ENCODE data around the gene CYCS. TPM values are rescaled to one million over a fixed set of nuclear protein-coding genes. Genes with fewer than 3 reads are reported as not detected.
"Not testable (repeated sequence)": the region's sequence is repeated elsewhere in the genome, so short reads cannot be mapped to it uniquely, and the experiment has no call there.

CYCS gene
- total RNA-seq, 1 donor: 59.9 TPM

- Histone ChIP-seq H3K4me1 (ENCODE audit: insufficient read depth, low read length) (peaks cover 5% of the 10 kb centered on the region), H3K4me3 (ENCODE audit: low read length) (no peak overlapping the region), H3K27me3 (ENCODE audit: insufficient read depth, low read length) (no peaks in the 10 kb centered on the region), H3K9me3 (ENCODE audit: low read depth, low read length) (no peaks in the 10 kb centered on the region)
Measured at GRCh38 chr7:25098096-25099046, 26.7 kb downstream of the CYCS start.

- Histone ChIP-seq H3K27me3 (ENCODE audit: insufficient read depth, low read length) (no peaks in the 10 kb centered on the region), H3K4me3 (ENCODE audit: low read length) (no peak overlapping the region), H3K4me1 (ENCODE audit: insufficient read depth, low read length) (peaks cover 7% of the 10 kb centered on the region), H3K9me3 (ENCODE audit: low read depth, low read length) (no peaks in the 10 kb centered on the region)
Measured at GRCh38 chr7:25095516-25096345, 29.3 kb downstream of the CYCS start.

- peaks cover 7% of the 10 kb centered on the region for H3K4me1 ChIP-seq (ENCODE audit: insufficient read depth, low read length)
- no peaks in the 10 kb centered on the region for H3K27me3 ChIP-seq (ENCODE audit: insufficient read depth, low read length)
- no peaks in the 10 kb centered on the region for H3K9me3 ChIP-seq (ENCODE audit: low read depth, low read length)
- H3K4me3 ChIP-seq (ENCODE audit: low read length): no peak overlapping the region
Measured at GRCh38 chr7:25093268-25093826, 31.7 kb downstream of the CYCS start.

GRCh38 chr7:25091779-25092178 lies 33.3 kb downstream of the CYCS start:
- H3K9me3 ChIP-seq (ENCODE audit: low read depth, low read length): no peaks in the 10 kb centered on the region
- H3K27me3 ChIP-seq (ENCODE audit: insufficient read depth, low read length): no peaks in the 10 kb centered on the region
- no peak overlapping the region for H3K4me3 ChIP-seq (ENCODE audit: low read length)
- peaks cover 17% of the 10 kb centered on the region for H3K4me1 ChIP-seq (ENCODE audit: insufficient read depth, low read length)

- H3K27me3 ChIP-seq (ENCODE audit: insufficient read depth, low read length): no peaks in the 10 kb centered on the region
Measured at GRCh38 chr7:25091176-25091575, 33.9 kb downstream of the CYCS start.

GRCh38 chr7:25090374-25090773 lies 34.7 kb downstream of the CYCS start:
- Histone ChIP-seq H3K27me3 (ENCODE audit: insufficient read depth, low read length) (no peaks in the 10 kb centered on the region), H3K4me3 (ENCODE audit: low read length) (no peak overlapping the region), H3K9me3 (ENCODE audit: low read depth, low read length) (no peaks in the 10 kb centered on the region), H3K4me1 (ENCODE audit: insufficient read depth, low read length) (peaks cover 17% of the 10 kb centered on the region)

More at GRCh38 chr7:25091176-25091575, 33.9 kb downstream of the CYCS start:
- peaks cover 17% of the 10 kb centered on the region for H3K4me1 ChIP-seq (ENCODE audit: insufficient read depth, low read length)
- no peaks in the 10 kb centered on the region for H3K9me3 ChIP-seq (ENCODE audit: low read depth, low read length)
- no peak overlapping the region for H3K4me3 ChIP-seq (ENCODE audit: low read length)

- Histone ChIP-seq H3K4me1 (ENCODE audit: insufficient read depth, low read length) (peaks cover 10% of the 10 kb centered on the region), H3K9me3 (ENCODE audit: low read depth, low read length) (no peaks in the 10 kb centered on the region), H3K27me3 (ENCODE audit: insufficient read depth, low read length) (no peaks in the 10 kb centered on the region), H3K4me3 (ENCODE audit: low read length) (no peak overlapping the region)
Measured at GRCh38 chr7:25087855-25088254, 37.2 kb downstream of the CYCS start.

GRCh38 chr7:25084821-25085220 lies 40.2 kb downstream of the CYCS start:
- Histone ChIP-seq H3K27me3 (ENCODE audit: insufficient read depth, low read length) (no peaks in the 10 kb centered on the region), H3K4me1 (ENCODE audit: insufficient read depth, low read length) (peaks cover 10% of the 10 kb centered on the region), H3K9me3 (ENCODE audit: low read depth, low read length) (no peaks in the 10 kb centered on the region), H3K4me3 (ENCODE audit: low read length) (no peak overlapping the region)

- Histone ChIP-seq H3K9me3 (ENCODE audit: low read depth, low read length) (no peaks in the 10 kb centered on the region), H3K27me3 (ENCODE audit: insufficient read depth, low read length) (no peaks in the 10 kb centered on the region), H3K4me3 (ENCODE audit: low read length) (no peak overlapping the region), H3K4me1 (ENCODE audit: insufficient read depth, low read length) (peaks cover 9% of the 10 kb centered on the region)
Measured at GRCh38 chr7:25083201-25083600, 41.9 kb downstream of the CYCS start.

GRCh38 chr7:25082041-25082440 lies 43.0 kb downstream of the CYCS start:
- not testable (repeated sequence) for H3K4me1 ChIP-seq (ENCODE audit: insufficient read depth, low read length); H3K9me3 ChIP-seq (ENCODE audit: low read depth, low read length); H3K4me3 ChIP-seq (ENCODE audit: low read length); H3K27me3 ChIP-seq (ENCODE audit: insufficient read depth, low read length)

GRCh38 chr7:25077096-25077495 lies 48.0 kb downstream of the CYCS start:
- no peaks in the 10 kb centered on the region for H3K9me3 ChIP-seq (ENCODE audit: low read depth, low read length)
- no peak overlapping the region for H3K4me3 ChIP-seq (ENCODE audit: low read length)
- H3K27me3 ChIP-seq (ENCODE audit: insufficient read depth, low read length): no peaks in the 10 kb centered on the region
- no peaks in the 10 kb centered on the region for H3K4me1 ChIP-seq (ENCODE audit: insufficient read depth, low read length)

- Histone ChIP-seq H3K4me1 (ENCODE audit: insufficient read depth, low read length) (no peaks in the 10 kb centered on the region), H3K4me3 (ENCODE audit: low read length) (no peak overlapping the region), H3K27me3 (ENCODE audit: insufficient read depth, low read length) (no peaks in the 10 kb centered on the region), H3K9me3 (ENCODE audit: low read depth, low read length) (no peaks in the 10 kb centered on the region)
Measured at GRCh38 chr7:25075459-25075858, 49.6 kb downstream of the CYCS start.

- no peak overlapping the region for H3K4me3 ChIP-seq (ENCODE audit: low read length)
- no peaks in the 10 kb centered on the region for H3K9me3 ChIP-seq (ENCODE audit: low read depth, low read length)
- peaks cover 4% of the 10 kb centered on the region for H3K4me1 ChIP-seq (ENCODE audit: insufficient read depth, low read length)
- H3K27me3 ChIP-seq (ENCODE audit: insufficient read depth, low read length): no peaks in the 10 kb centered on the region
Measured at GRCh38 chr7:25073451-25073850, 51.6 kb downstream of the CYCS start.

All from mononuclear cell (primary cell).